ENCODE data around the gene IGF2BP1. TPM values are rescaled to one million over a fixed set of nuclear protein-coding genes. Genes with fewer than 3 reads are reported as not detected.
A peak's percentile ranks its signal among the peaks of the same experiment; 100 is the strongest.

The IGF2BP1 gene
- polyA plus RNA-seq, 1 of the 3 experiments (the other 2 are of a cell fraction): 0.05 TPM

GRCh38 chr17:49031965-49032928 is 35.1 kb downstream of the IGF2BP1 start:
- H3K36me3 ChIP-seq (replicated peaks in 1 of 2; ENCODE audit: control insufficient read depth in 1 of 2, insufficient read depth in 2 of 2, low read length in 1 of 2): no peaks in the 10 kb centered on the region
- H3K27ac ChIP-seq (ENCODE audit: low read depth in 2 of 2, low read length in 1 of 2): no peak overlapping the region
- H3K9me2 ChIP-seq: no peaks in the 10 kb centered on the region
- peak overlapping the region in 1 of 2 experiments; percentile 28; a peak in 1 of 4 replicates for H3K4me3 ChIP-seq (ENCODE audit: low read depth in 2 of 2, low read length in 1 of 2)
- peaks cover 34% of the 10 kb centered on the region; the same call in 1 of the 2 replicates for H3K27me3 ChIP-seq (ENCODE audit: insufficient read depth)
- no peaks in the 10 kb centered on the region for H3K9me3 ChIP-seq
- H4K20me1 ChIP-seq (ENCODE audit: insufficient read depth): no peaks in the 10 kb centered on the region
- WGBS (ENCODE audit: low lambda C conversion rate): 20% methylated on average over 11 of the region's 11 CpGs
- CTCF ChIA-PET: interaction anchor here (0.6 to 5.8 kb wide), 103 partner anchors 9 to 728 kb away, joined by 3 to 88 read pairs (median 4); partner anchors contain the start of genes ATP5MC1, IGF2BP1, PRAC1 and PRAC2
- H3K79me2 ChIP-seq (ENCODE audit: insufficient read depth): no peaks in the 10 kb centered on the region
- peak; percentile 88 for DNase-seq
- TF ChIP-seq EP300 (IDR thresholded peaks at IDR 0.05; ENCODE audit: borderline replicate concordance in 1 of 2, low read depth in 1 of 2, low read length in 1 of 2) (no peak), YY1 (IDR thresholded peaks at IDR 0.05; ENCODE audit: low read depth) (0 out of 2 replicates have a peak, but pooled peaks have one; percentile 40), SIN3A (IDR thresholded peaks at IDR 0.05; ENCODE audit: borderline replicate concordance, low read depth, low read length) (no peak; the same call in 1 of the 2 replicates), CTCF (IDR thresholded peaks at IDR 0.05) (peak; percentile 95), MEF2A (IDR thresholded peaks at IDR 0.05; ENCODE audit: borderline replicate concordance, low read depth) (no peak), TAF1 (IDR thresholded peaks at IDR 0.05; ENCODE audit: borderline replicate concordance, low read depth, low read length) (no peak), GABPA (IDR thresholded peaks at IDR 0.05; ENCODE audit: low read depth) (no peak), REST (IDR thresholded peaks at IDR 0.05; ENCODE audit: low read depth, low read length) (0 out of 2 replicates have a peak, but pooled peaks have one; percentile 5), GATA2 (CRISPR knock-in tag; IDR thresholded peaks at IDR 0.05) (no peak), RAD21 (IDR thresholded peaks at IDR 0.05; ENCODE audit: low read length) (peak; percentile 98), SMC3 (IDR thresholded peaks at IDR 0.05; ENCODE audit: low read depth, low read length) (peak; percentile 89)
- H3K9ac ChIP-seq: no peak overlapping the region
- POLR2A ChIA-PET: no interaction called here
- H2AFZ ChIP-seq (ENCODE audit: low read depth): peak overlapping the region; percentile 73
- peaks cover 0 to 6% of the 10 kb centered on the region in 2 experiments; a peak in 1 of 4 replicates for H3K4me1 ChIP-seq (ENCODE audit: control insufficient read depth in 1 of 2, insufficient read depth in 2 of 2, low read depth in 1 of 2, low read length in 1 of 2)
- peaks cover 3% of the 10 kb centered on the region for H3F3A ChIP-seq (replicated peaks; ENCODE audit: insufficient read depth)
- H3K4me2 ChIP-seq: peak overlapping the region; percentile 65

Measured in SK-N-SH (cell line).